ENCODE results near the gene ASTN2. TPM values are rescaled to one million over a fixed set of nuclear protein-coding genes. Genes with fewer than 3 reads are reported as not detected.

ASTN2 gene
- total and polyA plus RNA-seq, 12 donors, result 1.9 to 11.1 (median 4.0) TPM

DNA sequence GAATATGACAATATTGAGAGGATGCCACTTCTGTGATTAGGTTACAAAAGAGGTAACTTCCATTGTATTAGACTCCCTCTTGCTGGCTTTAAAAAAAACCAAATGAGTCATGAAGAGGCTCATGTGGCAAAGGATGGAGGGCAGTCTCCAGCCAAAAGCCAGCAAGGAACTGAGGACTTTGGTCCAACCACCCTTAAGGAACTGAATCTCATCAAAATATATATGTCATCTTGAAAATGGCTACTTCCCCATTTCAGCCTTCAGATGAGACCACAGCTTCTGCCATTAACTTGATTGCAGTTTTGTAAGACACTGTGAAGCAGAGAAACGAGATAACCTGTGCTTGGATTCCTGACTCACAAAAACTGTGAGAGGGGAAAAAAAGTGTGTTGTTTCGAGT lies 743.3 kb downstream of the ASTN2 start:
- Histone ChIP-seq H3K27me3 (no peaks in the 10 kb centered on the region), H3K4me3 (no peak overlapping the region), H3K4me1 (no peaks in the 10 kb centered on the region), H3K27ac (no peak overlapping the region), H3K9me3 (peaks cover 0 to 22% (median 5%) of the 10 kb centered on the region in 11 donors), H3K36me3 (no peaks in the 10 kb centered on the region)
- intact Hi-C loops (cut with DNase I), result no loop called here
- WGBS, 2 donors, result 70 to 76% methylated on average over 2 of the region's 2 CpGs
- ATAC-seq (no peak), DNase-seq (no peak)
- TF ChIP-seq, protein P1, sequence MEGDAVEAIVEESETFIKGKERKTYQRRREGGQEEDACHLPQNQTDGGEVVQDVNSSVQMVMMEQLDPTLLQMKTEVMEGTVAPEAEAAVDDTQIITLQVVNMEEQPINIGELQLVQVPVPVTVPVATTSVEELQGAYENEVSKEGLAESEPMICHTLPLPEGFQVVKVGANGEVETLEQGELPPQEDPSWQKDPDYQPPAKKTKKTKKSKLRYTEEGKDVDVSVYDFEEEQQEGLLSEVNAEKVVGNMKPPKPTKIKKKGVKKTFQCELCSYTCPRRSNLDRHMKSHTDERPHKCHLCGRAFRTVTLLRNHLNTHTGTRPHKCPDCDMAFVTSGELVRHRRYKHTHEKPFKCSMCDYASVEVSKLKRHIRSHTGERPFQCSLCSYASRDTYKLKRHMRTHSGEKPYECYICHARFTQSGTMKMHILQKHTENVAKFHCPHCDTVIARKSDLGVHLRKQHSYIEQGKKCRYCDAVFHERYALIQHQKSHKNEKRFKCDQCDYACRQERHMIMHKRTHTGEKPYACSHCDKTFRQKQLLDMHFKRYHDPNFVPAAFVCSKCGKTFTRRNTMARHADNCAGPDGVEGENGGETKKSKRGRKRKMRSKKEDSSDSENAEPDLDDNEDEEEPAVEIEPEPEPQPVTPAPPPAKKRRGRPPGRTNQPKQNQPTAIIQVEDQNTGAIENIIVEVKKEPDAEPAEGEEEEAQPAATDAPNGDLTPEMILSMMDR (IDR thresholded peaks at IDR 0.05), result no peak

DNA sequence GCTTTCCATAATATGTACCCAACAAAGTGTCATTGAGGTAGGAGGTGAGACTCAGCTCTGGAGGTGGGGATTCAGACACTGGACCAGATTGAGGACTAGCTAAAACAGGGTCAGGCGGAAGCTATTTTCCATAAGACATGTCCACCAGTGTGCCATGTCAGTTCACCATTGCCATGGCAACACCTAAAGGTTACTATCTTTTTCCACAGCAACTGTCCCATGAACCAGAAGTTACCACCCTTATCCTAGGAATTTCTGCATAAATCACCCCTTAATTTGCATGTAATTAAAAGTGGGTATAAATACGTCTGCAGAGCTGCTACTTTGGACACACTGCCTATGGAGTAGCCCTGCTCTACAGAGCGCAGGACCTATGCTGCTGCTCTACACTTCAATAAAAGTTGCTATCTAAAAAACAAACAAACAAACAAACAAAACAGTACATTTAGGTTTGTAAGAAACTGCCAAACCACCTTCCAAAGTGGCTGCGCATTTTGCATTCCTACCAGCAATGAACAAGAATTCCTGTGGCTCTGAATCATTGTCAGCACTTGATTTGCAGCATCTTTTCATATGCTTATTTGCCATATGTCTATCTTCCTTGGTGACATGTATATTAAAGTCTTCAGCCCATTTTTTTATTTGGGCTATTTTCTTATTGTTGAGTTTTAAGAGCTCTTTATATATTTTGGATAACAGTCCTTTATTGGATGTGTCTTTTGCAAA lies 745.7 kb downstream of the ASTN2 start:
- no peaks in the 10 kb centered on the region for H3K36me3 ChIP-seq
- intact Hi-C loops (cut with DNase I), result loop anchor here in 3 of 10 donors (10.0 kb wide), 3 partner anchors 784 to 1074 kb away; no protein-coding TSS in a partner anchor

DNA sequence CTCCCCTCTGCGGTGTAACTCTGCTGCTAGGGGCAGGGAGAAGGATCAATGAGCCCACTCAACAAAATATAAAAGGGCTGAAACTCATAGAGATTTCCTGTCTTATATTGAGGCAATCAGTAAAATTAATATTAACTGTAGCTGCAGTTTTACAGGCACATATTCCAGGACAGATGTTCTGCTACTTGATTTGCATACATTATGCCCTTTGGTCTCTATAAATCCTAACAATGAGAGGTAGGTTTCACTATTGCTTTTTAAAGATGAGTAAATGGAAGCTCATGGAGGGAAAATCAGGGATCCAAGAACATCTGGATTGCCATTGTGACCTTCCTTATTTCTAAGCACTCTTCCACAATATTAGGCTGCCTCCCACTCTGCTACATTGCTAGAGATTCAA lies 751.3 kb downstream of the ASTN2 start:
- DNase-seq, result no peak

More for the DNA sequence above, 745.7 kb downstream of the ASTN2 start:
- WGBS, 2 donors, result 93 to 95% methylated on average over 4 of the region's 4 CpGs
- Histone ChIP-seq H3K27me3 (no peaks in the 10 kb centered on the region), H3K9me3 (peaks cover 0 to 20% (median 5%) of the 10 kb centered on the region in 11 donors), H3K27ac (no peak overlapping the region), H3K4me1 (no peaks in the 10 kb centered on the region), H3K4me3 (no peak overlapping the region)
- ATAC-seq, result no peak
- TF ChIP-seq, protein P1 (IDR thresholded peaks at IDR 0.05), result no peak
- DNase-seq, result no peak

DNA sequence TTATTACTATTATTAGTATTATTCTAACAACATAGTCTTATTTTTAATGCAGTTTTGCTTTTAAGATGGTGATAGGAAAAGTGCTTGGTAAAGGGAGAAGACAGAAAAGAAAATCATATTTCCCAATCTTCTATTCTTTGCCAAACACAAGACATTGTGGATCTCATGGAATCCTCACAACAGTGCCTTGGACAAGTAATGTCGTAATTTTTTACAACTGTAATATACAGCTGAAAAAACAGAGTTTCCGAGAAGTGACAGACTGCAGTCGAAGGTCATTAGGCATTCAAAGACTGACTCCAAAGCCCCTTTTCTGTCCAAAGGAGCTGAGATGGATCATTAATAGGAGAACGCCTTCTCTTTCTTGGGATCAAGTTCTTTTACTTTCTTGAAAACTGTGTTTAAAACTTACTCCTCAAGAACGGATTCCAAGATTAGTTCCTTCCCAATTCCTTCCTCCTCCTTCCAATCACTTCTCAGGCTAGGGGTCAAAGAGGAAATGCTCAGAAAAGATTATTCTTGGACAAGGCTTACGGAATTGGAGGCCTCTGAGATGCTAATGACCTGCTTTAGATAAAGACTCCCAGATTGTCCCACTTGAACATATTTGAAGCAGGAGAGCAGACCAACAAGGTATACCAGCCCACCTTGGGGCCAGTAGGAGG lies 752.1 kb downstream of the ASTN2 start:
- TF ChIP-seq, protein P1 (IDR thresholded peaks at IDR 0.05), result no peak
- Histone ChIP-seq H3K4me1 (peaks cover 0 to 7% (median 0%) of the 10 kb centered on the region in 9 donors), H3K9me3 (no peaks in the 10 kb centered on the region), H3K4me3 (no peak overlapping the region), H3K36me3 (no peaks in the 10 kb centered on the region), H3K27ac (peak overlapping the region in 6 of 10 donors; percentile 36 to 59 (median 51)), H3K27me3 (no peaks in the 10 kb centered on the region)
- WGBS, 2 donors, result 64 to 71% methylated on average over 6 of the region's 6 CpGs
- intact Hi-C loops (cut with DNase I), result loop anchor here in 6 of 10 donors (5.0 to 10.0 kb wide), 6 partner anchors 775 to 1070 kb away; no protein-coding TSS in a partner anchor
- no peak for DNase-seq
- ATAC-seq, result peak in 5 of 8 donors; percentile 34 to 56 (median 45)

More for the DNA sequence above, 751.3 kb downstream of the ASTN2 start:
- Histone ChIP-seq H3K36me3 (no peaks in the 10 kb centered on the region), H3K4me1 (peaks cover 0 to 7% (median 0%) of the 10 kb centered on the region in 9 donors), H3K4me3 (no peak overlapping the region), H3K27ac (peak overlapping the region in 5 of 10 donors; percentile 36 to 59 (median 55)), H3K9me3 (no peaks in the 10 kb centered on the region), H3K27me3 (no peaks in the 10 kb centered on the region)
- WGBS, 2 donors, result 96 to 100% methylated on average over 1 of the region's 1 CpG
- TF ChIP-seq, protein P1 (IDR thresholded peaks at IDR 0.05), result no peak
- intact Hi-C loops (cut with DNase I), result loop anchor here in 6 of 10 donors (5.0 to 10.0 kb wide), 6 partner anchors 776 to 1071 kb away; no protein-coding TSS in a partner anchor
- no peak for ATAC-seq
